C4-2B (cell line): ENCODE data around the gene RAPGEF4.

ENCODE experiments used
- ZFX ChIP-seq: fragments of 450-650 bp; IDR thresholded peaks from 2 replicates; pipeline ENCODE4 v1.6.1; 2017
- TF ChIP-seq, protein P1 (sequence below): fragments of 450-650 bp; conservative IDR thresholded peaks from 2 replicates; pipeline ENCODE4 v1.5.1; 2017; ENCODE audit warnings: mild to moderate bottlenecking

GRCh38 chr2:172998547-172999272 lies 263.1 kb downstream of the RAPGEF4 start:
- TF ChIP-seq, protein P1, sequence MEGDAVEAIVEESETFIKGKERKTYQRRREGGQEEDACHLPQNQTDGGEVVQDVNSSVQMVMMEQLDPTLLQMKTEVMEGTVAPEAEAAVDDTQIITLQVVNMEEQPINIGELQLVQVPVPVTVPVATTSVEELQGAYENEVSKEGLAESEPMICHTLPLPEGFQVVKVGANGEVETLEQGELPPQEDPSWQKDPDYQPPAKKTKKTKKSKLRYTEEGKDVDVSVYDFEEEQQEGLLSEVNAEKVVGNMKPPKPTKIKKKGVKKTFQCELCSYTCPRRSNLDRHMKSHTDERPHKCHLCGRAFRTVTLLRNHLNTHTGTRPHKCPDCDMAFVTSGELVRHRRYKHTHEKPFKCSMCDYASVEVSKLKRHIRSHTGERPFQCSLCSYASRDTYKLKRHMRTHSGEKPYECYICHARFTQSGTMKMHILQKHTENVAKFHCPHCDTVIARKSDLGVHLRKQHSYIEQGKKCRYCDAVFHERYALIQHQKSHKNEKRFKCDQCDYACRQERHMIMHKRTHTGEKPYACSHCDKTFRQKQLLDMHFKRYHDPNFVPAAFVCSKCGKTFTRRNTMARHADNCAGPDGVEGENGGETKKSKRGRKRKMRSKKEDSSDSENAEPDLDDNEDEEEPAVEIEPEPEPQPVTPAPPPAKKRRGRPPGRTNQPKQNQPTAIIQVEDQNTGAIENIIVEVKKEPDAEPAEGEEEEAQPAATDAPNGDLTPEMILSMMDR, result no peak
- TF ChIP-seq ZFX, result no peak
